ENCODE measurements around the gene SIRPB2.
A peak's percentile ranks its signal among the peaks of the same experiment; 100 is the strongest.
"Not testable (repeated sequence)": the region's sequence is repeated elsewhere in the genome, so short reads cannot be mapped to it uniquely, and the experiment has no call there.

The SIRPB2 gene

GRCh38 chr20:1499528-1500420 lies 8.6 kb upstream of the SIRPB2 start:
- DNase-seq, result no peak

- DNase-seq, result not testable (repeated sequence)
Observed at GRCh38 chr20:1497371-1497770, 6.2 kb upstream of the SIRPB2 start.

- no peak for DNase-seq
Observed at GRCh38 chr20:1496930-1497329, 5.7 kb upstream of the SIRPB2 start.

- DNase-seq, result no peak
Observed at GRCh38 chr20:1494436-1494835, 3.2 kb upstream of the SIRPB2 start.

- no peak for DNase-seq
Observed at GRCh38 chr20:1493536-1493935, 2.3 kb upstream of the SIRPB2 start.

GRCh38 chr20:1491860-1492642 lies 831 bp upstream of the SIRPB2 start:
- no peak for DNase-seq

- DNase-seq, result no peak
Observed at GRCh38 chr20:1490643-1491195, 501 bp downstream of the SIRPB2 start.

GRCh38 chr20:1489764-1490436 lies 1.3 kb downstream of the SIRPB2 start:
- DNase-seq, result no peak

GRCh38 chr20:1489325-1489724 lies 1.9 kb downstream of the SIRPB2 start:
- no peak for DNase-seq

GRCh38 chr20:1486566-1486965 lies 4.7 kb downstream of the SIRPB2 start:
- no peak for DNase-seq

GRCh38 chr20:1484438-1485116 lies 6.6 kb downstream of the SIRPB2 start:
- no peak for DNase-seq

GRCh38 chr20:1479831-1480595 lies 11.2 kb downstream of the SIRPB2 start:
- DNase-seq, result no peak

- DNase-seq, result peak; percentile 57
Observed at GRCh38 chr20:1478566-1478965, 12.7 kb downstream of the SIRPB2 start.

GRCh38 chr20:1477896-1478490 lies 13.2 kb downstream of the SIRPB2 start:
- DNase-seq, result no peak

- no peak for DNase-seq
Observed at GRCh38 chr20:1474817-1475603, 16.2 kb downstream of the SIRPB2 start.

- no peak for DNase-seq
Observed at GRCh38 chr20:1474325-1474724, 16.9 kb downstream of the SIRPB2 start.

- DNase-seq, result no peak
Observed at GRCh38 chr20:1473246-1474220, 17.7 kb downstream of the SIRPB2 start.

- no peak for DNase-seq
Observed at GRCh38 chr20:1472556-1473245, 18.5 kb downstream of the SIRPB2 start.

- DNase-seq, result no peak
Observed at GRCh38 chr20:1471242-1471641, 20.0 kb downstream of the SIRPB2 start.

Measured in 8988T (cell line).